HG03342 (cell line): ENCODE results near the gene TGFA.

Source experiments
- ATAC-seq: cut with Tn5 transposase; IDR thresholded peaks from one replicate; pipeline ENCODE4 v1.9.1; 2021; ENCODE audit warnings: mild to moderate bottlenecking, moderate library complexity; ENCODE audit not compliant: unreplicated experiment

The TGFA gene

DNA sequence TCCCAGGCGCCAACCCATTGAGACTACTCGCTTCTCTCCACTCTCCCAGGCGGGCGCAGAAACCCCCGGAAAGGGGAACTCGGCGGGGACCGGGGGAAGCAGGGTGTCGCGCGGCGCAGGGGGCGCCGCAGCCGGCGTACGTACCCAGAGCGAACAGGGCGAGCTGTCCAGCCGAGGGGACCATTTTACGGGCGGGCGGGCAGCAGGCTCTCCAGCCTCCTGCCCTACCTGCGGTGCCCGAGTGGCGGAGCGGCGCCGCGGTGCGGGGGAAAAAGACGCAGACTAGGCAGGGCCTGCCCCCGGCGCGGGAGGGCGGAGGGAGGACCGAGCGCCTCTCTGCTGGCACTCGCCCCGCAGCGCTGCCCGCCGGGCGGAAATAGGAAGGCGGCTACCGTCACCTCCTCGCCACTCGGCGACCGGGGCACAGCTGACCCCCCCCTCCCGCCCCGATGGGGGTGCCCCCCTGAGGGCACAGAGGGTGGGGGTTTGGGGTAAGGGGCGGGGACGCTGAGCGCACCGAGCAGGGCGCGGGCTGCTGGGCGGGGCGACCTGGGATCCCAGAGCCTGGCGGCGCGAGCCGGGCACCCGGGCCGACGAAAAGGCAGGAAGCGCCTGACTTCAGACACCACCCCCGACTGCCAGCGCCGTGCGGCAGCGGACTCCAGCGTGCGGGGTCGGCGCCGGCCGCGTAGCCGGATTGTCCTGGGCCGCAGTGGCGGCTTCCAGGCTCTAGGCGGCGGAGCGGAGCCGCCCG is at the start of gene TGFA:
Gene TGFA, minus strand, starts transcription at position 243 of the 754 bp plus-strand sequence. Its CDS starts 59 bp downstream, at position 184.
- peak; percentile 76 for ATAC-seq

DNA sequence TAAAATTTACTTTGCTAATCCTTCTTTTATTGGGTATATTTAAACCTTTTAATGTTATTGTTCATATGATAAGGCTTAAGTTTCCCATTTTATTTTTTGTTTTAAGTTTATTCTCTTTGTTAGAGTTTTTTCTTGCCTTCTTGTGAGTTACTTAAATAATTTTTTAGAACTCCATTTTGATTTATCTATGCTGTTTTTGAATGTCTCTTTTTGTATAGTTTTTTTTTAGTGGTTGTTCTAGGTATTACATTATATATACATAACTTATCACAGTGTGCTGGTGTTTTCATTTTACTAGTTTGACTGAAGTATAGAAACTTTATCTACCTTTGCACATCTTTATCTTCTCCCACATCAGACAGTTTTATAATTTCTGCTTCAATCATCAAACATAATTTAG is 49.4 kb upstream of the TGFA start:
- no peak for ATAC-seq

DNA sequence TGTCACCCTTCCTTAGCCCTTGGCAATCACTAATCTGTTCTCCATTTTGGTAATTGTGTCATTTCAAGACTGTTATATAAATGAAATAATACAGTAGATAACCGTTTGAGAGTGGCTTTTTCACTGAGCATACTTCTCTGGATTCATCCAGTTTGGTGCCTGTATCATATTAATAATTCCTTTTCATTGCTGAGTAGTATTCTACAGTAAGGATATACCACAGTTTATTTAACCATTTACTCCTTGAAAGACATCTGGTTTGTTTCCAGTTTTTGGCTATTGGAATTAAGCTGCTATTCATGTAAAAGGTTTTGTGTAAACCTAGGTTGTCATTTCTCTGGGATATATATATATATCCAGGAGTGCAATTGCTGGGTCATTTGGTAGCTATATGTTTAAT is 44.6 kb upstream of the TGFA start:
- no peak for ATAC-seq

DNA sequence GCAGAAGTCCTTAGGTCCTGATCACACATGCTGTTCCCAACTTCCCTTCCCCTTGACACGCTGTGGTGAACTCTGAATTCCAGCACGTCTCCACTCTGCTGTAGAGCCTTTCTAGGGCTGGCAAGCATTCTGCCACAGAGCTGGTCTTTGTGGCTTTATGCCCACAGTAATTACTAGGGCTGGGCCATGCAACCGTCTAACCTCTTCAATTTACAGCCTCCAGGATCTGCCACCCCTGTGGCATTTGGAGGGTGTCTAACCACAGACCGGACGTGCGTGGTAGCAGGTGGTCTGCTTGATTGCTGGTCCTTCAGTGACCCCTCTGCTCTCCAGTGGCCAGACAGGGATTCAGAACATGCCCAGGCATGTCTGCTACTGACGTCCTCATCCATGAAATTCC is 43.1 kb upstream of the TGFA start:
- ATAC-seq: no peak

DNA sequence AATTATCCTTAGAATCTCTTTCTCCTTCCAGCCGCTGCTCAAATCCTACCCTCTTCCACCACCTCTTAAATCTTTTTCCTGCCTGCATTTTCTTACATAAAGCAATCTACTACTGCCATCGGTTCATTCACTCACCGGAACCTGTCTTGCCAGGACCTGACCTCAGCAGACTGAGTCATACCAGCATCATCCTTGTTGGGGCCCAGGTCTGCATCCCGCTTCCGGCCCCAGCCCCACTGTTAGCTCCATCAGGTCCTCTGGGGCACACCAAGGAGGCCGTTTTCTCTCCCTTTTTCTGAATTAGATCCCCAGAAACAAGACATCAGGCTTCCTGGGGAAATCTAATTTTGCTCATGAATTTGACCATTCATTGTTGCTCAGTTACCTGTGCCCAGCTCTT is 42.7 kb upstream of the TGFA start:
- no peak for ATAC-seq

DNA sequence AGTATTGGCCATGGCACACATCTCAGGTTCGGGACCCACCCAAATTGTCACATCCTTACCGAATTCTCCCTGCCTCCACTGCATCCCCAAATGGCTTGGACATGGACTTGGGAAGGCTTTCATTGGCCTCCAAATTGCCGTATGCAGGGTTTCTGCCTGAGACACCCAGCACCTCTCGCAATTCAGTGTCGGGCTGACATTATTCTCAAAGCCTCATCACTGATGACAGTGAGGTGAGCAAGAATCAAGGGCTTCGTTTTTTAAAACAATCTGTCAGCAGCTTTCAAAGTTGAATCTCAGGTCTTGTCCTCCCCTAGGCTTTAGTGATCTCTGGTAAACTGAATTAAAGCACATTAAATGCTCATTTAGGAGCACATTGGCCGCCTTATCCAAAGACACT is 29.5 kb upstream of the TGFA start:
- ATAC-seq: no peak

DNA sequence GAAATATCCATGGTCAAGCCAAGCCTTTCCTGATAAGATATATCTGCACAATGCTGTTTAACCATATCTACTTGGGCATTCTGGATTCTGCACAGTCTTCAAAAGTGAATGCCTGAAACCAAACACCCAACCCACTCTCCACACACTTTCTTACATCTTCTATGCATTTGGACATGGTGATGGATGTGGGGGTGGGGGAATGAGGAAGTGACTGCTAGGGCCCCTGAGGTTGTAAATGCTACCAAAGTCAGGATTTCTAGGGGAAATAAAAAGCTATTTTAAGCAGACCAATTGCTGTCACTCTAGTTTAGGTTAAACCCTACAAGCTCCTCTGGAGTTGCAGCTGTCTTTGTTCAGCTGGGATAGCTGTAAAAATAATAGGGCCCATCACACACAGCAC is 26.7 kb upstream of the TGFA start:
- ATAC-seq: no peak

DNA sequence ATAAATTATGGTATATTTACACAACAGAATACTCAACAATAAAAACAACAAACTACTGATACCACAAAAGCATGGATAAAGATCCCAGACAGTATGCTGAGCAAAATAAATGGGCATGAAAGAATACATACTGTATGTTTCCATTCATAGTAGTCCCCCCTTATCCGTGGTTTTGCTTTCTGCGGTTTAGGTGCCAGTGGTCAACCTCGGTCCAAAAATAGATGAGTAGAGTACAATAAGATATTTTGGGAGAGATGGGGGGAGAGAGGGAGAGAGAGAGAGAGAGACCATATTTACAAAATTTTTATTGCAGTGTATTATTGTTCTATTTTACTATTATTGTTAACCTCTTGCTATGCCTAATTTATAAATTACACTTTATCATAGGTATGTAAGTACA is 21.0 kb upstream of the TGFA start:
- ATAC-seq: no peak

DNA sequence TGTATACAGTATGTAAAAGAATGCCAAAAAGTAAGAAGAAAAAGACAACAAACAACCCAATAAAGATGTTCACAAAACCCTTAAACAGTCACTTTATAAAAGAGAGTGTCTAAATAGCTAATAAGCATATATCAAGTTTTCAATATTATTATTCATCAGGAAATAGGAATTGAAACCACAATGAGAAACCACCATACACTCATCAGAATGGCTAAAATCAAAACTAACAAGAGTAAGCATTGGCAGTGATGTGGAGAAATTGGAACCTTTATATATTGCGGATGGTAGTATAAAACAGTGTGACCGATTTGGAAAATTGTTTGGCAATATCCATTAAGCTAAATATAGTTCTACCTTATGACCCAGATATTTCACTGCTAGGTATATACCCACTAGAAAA is 20.5 kb upstream of the TGFA start:
- ATAC-seq: no peak

DNA sequence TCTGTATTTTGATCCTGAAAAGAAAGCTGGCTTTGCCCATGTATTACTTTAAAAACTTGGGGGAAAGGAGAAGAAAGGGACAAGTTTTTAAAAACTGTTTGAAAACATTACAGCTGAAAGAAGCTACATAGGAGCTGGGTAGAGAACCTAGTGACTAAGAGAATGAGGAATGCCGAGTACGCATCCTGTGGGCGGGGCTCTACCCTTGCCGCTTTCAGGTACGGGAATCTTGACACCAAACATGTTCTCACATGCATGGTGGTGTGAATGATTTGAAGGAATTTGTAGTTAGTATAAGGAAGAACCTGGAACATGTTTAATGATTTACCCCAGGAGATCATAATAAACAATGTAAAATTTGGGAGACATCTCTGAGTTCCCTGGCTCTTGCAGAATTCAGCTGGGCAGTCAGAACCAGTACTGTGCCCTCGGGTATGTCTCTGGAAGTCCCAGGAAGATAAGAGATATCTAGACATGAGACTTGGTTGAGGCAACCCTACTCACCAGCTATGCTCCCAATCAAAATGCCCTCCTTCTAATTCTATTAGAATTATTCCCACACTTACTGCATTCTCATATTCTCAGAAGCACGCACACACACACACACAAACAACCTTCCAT is 16.5 kb upstream of the TGFA start:
- ATAC-seq: no peak

DNA sequence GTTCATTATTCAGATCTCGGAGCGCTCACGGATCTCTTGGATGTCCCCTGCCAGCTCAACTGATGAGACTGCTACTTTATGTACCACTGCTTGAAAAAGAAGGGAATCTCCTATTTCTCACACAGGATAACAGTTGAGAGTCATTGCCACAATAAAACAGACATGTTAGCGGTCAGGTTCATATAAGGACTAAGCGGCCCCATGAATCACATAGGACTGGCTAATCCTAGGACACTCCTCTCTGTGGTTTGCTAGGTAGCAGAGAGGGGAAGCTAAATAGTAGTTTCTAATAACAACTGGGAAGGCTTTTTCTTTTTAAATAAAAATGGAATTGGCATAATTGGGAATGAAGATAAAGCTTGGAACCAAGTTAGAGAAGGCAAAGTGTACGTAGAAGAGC is 15.9 kb upstream of the TGFA start:
- no peak for ATAC-seq

DNA sequence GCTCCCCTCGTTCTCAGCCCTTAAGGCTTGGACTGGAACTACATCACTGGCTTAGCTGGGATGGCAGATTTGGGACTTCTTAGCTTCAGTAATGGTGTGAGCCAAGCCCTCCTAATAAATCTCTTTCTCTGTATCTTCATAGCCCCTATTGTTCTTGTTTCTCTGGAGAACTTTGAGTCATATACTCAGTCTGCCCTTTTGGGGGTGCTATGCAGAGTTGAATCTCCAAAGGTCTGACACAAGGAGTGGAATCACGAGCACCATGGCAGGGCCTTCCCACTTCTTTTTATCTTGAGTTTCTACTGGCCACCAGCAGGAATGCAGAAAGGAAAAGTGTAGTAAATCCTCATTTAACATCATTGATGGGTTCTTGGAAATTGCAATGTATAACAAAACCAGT is 13.3 kb upstream of the TGFA start:
- ATAC-seq: no peak

DNA sequence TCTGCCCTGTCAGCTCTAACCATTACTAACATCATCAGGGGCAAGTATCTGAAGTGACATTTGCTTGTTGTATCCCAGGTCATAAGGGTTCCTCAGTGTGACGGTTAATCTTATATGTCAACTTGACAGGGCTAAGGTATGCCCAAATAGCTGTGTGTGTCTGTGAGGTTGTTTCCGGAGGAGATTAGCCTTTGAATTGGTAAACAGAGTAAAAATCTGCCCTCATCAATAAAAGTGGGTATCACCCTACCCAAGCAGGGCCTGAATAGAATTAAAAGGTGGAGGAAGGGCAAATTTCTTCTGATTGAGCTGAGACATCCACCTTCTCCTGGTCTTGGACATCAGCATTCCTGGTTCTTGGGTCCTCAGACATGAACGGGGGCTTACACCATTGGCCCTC is 12.8 kb upstream of the TGFA start:
- no peak for ATAC-seq

DNA sequence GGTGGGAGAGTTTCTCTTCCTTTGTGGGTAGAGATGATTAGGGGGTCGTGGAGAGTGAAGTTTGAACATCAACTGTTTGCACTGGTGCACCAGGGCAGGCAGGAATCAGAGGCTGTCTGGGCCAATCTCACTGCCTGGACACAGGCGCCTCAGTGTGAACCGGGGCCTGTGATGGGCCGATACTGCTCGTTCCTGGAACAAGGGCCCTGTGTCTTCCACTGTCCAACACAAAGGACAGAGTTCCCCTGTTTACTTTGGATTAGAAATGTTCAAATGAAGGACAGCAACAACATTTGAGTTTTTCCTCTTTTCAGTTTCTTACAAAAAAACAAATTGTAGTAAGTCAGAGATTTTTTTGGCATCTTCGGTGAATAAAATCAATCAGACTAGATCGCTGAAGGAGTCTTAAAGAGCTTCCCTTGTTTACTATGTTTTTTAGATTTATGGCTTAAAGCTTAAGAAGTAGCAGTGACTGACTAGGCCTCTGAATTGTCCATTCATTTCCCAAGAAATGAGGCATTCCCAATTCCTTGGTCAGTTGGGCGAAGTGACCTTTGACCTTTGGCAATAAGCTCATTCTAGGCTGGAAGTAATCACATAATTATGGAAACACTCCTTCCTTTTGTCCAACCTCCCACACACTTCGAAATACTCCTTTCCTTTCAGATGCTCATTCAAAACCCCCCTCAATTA is 11.6 kb upstream of the TGFA start:
- ATAC-seq: no peak

DNA sequence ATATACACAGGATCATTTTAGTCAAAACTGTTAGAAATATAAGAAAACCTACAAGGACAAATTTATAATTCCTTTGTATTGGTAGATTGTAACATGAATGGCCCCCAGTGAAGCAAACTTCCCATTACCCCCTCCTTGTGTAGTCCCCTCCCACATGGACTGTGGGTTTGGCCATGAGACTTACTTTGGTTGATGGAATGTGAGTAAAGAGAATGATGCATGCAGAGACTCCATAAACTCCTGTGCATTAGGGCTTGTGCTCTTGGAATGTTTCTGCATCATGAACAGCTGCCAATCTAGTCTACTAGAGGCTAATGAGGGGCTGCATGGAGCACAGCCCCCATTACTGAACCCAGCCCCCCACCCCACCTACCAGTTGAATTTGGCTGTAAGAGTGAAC is 8.3 kb upstream of the TGFA start:
- no peak for ATAC-seq

DNA sequence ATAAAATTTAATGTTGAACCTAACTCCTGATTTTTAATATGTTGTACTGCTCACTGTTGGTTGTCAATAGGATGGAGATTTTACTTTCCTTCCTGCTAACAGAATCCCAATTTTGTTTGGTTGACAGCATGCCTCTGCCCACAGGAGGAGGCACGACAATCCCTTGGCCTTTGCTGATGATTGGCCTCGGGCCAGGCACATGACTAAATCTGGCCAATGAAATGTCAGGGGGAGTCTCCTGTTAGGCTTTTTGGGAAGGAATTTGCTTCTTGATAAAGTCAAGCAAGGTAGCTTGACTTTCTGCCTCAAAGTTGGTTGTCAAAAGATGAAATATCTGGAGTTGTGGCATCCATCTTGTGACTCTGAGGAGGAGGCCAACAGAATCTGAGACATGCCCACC is 6.8 kb upstream of the TGFA start:
- ATAC-seq: no peak

DNA sequence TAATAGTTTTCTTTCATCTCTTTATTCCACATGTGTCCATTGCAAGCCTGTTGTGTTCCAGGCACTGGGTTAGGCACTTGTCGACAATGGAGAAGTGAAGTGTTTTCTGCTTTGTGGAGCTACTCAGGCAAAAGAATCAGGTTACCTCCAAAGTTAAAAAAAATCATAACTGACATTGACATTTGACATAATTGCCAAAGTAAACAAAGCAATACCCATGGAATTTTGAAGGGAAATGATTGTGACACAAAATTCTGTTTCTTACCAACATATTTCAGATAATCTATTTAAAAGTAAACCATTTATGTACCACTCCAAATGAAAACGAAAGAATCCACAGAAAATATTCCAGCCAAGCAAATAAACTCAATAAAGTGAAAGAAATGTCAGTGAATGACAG is 6.4 kb upstream of the TGFA start:
- no peak for ATAC-seq

DNA sequence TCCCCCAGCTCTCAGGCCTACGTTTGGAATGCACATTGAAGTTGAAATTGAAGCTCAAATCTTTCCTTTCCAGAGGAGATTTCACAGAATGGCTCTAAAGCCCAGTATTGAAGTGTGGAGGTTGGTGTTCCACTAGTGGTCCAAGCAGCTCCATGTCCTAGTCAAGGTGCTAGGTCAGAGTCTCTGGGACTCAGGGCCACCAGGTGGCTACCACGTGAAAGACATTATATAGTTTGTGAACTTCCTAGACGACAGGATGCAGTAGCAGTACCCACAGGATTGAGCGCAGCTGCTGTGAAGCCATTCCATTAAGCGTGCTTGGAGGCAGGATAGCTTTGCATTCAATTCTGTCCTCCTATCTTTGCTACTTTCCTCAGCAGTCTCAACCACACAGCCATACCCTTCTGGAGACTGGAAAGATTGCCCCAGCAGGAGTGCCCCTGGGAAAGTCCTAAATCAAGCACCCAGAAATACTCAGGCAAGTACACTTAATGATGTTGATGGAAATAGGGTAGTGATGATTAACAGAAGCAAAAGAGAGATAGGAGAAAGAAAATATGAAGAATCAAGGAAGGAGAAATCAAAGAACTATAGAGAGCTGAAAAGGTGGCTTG is 4.7 kb upstream of the TGFA start:
- no peak for ATAC-seq

DNA sequence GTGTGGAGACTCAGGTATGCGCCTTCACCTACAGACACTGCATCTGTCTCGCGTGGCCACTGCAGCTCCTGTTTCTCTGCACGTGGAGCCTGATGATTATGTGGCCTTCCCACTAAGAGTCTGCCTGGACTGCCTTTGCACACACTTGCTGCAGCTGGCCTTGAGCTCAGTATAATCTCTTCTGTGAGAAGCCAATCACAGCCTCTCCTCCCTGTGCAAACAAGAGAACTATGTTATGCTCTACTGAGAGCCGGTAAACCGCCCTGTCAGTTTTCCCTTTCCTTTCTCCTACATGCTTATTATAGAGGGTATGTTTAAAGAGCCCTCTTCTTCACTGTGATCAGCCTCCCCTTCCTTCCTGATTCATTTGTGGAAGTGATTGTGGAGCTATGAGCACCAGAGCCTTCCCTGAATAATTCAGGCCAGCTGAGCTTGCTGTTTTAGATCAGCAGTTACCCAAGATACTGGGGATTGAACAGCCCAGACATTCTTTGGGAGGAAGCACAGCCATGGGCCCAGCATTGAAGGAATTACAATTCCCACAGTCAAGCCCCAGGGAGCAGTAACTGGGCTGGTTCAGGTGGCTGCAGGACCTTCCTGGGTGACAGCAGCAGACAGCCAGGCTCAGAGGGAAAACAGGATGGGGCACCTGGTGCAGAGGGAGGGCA is 3.7 kb upstream of the TGFA start:
- ATAC-seq: no peak

DNA sequence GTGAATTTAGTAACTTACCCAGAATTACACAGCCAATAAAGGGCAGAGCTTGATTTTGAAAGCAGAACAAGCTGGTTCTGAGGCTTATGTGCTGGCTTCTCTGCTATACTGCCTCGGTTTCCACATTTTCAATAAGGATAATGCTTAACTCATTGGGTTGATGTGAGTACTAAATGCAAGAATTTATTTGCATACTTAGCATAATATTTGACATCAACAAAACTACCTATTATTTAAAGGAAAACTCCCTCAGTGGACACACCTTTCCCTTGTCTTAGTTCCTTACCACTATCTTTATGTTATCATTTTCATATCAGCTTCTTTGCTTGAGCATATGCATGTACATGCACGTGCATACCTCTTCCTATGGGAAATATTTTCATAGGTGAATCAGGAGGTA is 3.0 kb upstream of the TGFA start:
- no peak for ATAC-seq

DNA sequence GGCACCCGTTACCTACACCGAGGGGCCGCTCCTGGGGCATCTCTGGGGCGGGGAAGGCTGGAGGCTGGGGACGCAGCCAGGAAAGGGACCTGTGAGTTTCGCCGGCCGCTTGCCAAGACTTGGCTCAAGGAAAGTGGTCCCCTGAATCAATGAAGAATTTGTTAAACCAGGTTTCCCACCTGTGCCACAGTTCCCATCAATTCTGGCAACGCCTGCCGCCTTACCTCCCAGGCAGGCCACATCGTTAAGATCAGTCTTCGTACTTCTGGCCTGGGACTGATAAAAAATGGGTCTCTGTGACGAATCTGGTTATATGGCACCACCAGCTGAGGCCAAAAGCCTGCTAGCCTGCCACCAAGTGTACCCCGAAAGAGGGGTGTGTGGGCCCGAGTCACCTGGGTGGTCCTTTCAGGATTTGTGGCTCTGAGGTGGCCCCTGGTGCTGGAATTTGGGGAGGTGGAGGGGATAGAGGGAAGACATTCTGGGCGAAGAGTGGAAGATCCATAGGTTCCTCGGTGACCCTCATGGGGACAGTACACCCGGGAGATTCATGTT is 789 bp upstream of the TGFA start:
- no peak for ATAC-seq
